CD4-positive, alpha-beta memory T cell (primary cell): ENCODE data around the gene MAGI1. TPM values are rescaled to one million over a fixed set of nuclear protein-coding genes. Genes with fewer than 3 reads are reported as not detected.

Source experiments
- CTCF ChIA-PET: fragments of 350-600 bp; sonication (Branson Sonifier 250); formaldehyde crosslinking; loops from one replicate; lab custom pipeline; 2021; ENCODE audit warnings: inconsistent platforms; ENCODE audit not compliant: partially characterized antibody; lab: Charles Lee
- POLR2A ChIA-PET: fragments of 350-600 bp; sonication (Branson Sonifier 250); formaldehyde crosslinking; loops from one replicate; lab custom pipeline; 2021; ENCODE audit not compliant: partially characterized antibody; lab: Charles Lee
- DNase-seq, 5 donors: peaks; one replicate each; pipeline versions ENCODE4 v3.0.0 to v3.0.0-alpha.2; 2020 to 2022; ENCODE audit warnings: mixed read lengths in 1 of 5
- H3K27ac ChIP-seq: one replicate; pipeline ENCODE4 v1.7.0; 2013; ENCODE audit warnings: low read depth, low read length
- H3K27me3 ChIP-seq: 2 replicates; pipeline ENCODE4 v1.7.0; 2013; ENCODE audit warnings: mild to moderate bottlenecking, low read length, moderate library complexity; ENCODE audit not compliant: insufficient read depth
- H3K36me3 ChIP-seq: 2 replicates; pipeline ENCODE4 v1.7.0; 2013; ENCODE audit warnings: mild to moderate bottlenecking, low read length, moderate library complexity; ENCODE audit not compliant: insufficient read depth
- H3K4me1 ChIP-seq: 2 replicates; pipeline ENCODE4 v1.7.0; 2013; ENCODE audit warnings: mild to moderate bottlenecking, low read length, moderate library complexity; ENCODE audit not compliant: insufficient read depth
- H3K4me3 ChIP-seq, 2 donors: one replicate each; pipeline ENCODE4 v1.7.0; 2013; ENCODE audit warnings: low read length in 2 of 2, mild to moderate bottlenecking in 1 of 2
- H3K9me3 ChIP-seq, 2 donors: one replicate each; pipeline ENCODE4 v1.7.0; 2013; ENCODE audit warnings: low read length in 2 of 2, control low read depth in 1 of 2; ENCODE audit not compliant: control insufficient read depth in 1 of 2
- H3K27ac Mint-ChIP-seq, 7 donors: one replicate each; pipeline ENCODE4 v1.8.0; 2020 to 2021; ENCODE audit warnings: mixed read lengths in 7 of 7, mild to moderate bottlenecking in 6 of 7, inconsistent platforms in 3 of 7, moderate library complexity in 3 of 7
- H3K27me3 Mint-ChIP-seq, 2 donors: one replicate each; pipeline ENCODE4 v1.8.0; 2020 to 2021; ENCODE audit warnings: mixed read lengths in 2 of 2
- H3K36me3 Mint-ChIP-seq, 2 donors: one replicate each; pipeline ENCODE4 v1.8.0; 2020 to 2021; ENCODE audit warnings: mixed read lengths in 2 of 2, inconsistent platforms in 1 of 2, mild to moderate bottlenecking in 1 of 2
- H3K4me1 Mint-ChIP-seq, 4 donors: one replicate each; pipeline ENCODE4 v1.8.0; 2020 to 2021; ENCODE audit warnings: mixed read lengths in 4 of 4, mild to moderate bottlenecking in 1 of 4
- H3K4me3 Mint-ChIP-seq, 8 donors: one replicate each; pipeline ENCODE4 v1.8.0; 2020 to 2021; ENCODE audit warnings: mixed read lengths in 8 of 8, mild to moderate bottlenecking in 7 of 8, moderate library complexity in 6 of 8, inconsistent platforms in 3 of 8
- H3K9me3 Mint-ChIP-seq, 8 donors: one replicate each; pipeline ENCODE4 v1.8.0; 2020 to 2021; ENCODE audit warnings: mixed read lengths in 8 of 8, mild to moderate bottlenecking in 5 of 8, inconsistent platforms in 3 of 8, moderate library complexity in 1 of 8
- intact Hi-C: fragments of 100-400 bp; cut with micrococcal nuclease; formaldehyde crosslinking; loops from one replicate; pipeline ENCODE4 v1.15.1; 2023
- polyA plus RNA-seq, 2 donors: library from polyadenylated mRNA; unstranded; fragments of 300-500 nt; fragmentation: Illumina TruSeq; gene quantifications; one replicate each; pipeline ENCODE4 v1.2.3, GENCODE V29; 2021
- total RNA-seq, 2 experiments: library from RNA; stranded (reverse); gene quantifications; one replicate each; pipeline ENCODE4 v1.2.3, GENCODE V29; 2021

Gene MAGI1
- under 1 TPM in 1 of 2 experiments, not detected in 1; 0.20 TPM for total RNA-seq
- polyA plus RNA-seq, result not detected

DNA sequence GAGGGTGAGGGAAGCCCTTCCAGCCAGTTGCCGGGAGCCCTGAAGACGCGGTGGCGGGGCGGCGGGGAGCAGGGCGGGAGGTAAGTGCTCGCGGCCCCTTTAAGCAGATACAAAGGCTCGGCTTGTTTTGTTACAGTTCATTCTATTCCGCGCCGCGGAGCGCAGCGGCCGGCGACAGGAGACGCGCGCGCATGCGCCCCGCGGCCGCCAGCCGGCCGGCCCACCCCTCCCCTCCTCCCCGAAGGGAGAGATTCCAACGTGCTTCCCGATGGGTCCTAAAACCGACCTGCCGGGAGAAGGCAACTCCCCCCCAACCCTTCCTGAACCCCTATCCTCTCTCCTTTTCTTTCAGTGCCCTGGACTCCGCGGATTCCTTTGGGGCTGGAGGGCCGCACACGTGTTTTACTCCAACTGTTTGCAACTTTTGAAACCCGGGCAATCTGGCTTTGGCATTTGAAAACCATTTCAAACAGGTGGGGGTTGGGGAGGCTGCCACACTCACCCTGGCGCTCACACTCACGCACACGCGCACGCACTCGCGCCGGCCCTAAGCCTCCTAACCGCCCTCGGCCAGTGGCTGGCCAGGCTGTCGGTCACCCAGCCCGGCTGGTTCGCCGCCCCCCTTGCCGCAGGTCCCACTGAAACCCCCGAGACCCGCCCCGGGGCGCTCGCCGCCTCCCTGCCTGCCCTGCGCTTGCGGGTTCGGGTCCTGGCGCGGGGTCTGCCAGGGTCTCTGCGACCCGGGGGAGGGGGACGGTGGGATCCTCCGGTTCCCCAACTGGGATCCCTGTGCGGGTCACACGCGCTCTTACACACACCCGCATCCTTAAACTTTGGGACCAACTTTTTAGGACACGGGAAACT, at the start of gene MAGI1:
MAGI1 (minus strand) TSS at position 193 of the 864 bp plus-strand sequence. CDS start 610 bp downstream, outside the sequence.
- Histone ChIP-seq H3K4me1 (no peaks in the 10 kb centered on the region), H3K4me3 (no peak within 1 kb of the TSS), H3K9me3 (no peaks in the 10 kb centered on the region), H3K36me3 (no peaks in the 10 kb centered on the region), H3K27ac (no peak within 1 kb of the TSS), H3K27me3 (no peaks in the 10 kb centered on the region)
- DNase-seq, result no peak
- POLR2A ChIA-PET, result no interaction called here
- Mint-ChIP-seq H3K4me3 (peak within 1 kb of the TSS; percentile 51 to 83 (median 73)), H3K27ac (no peak within 1 kb of the TSS), H3K27me3 (peaks cover 38 to 47% of the 10 kb centered on the region in 2 donors), H3K9me3 (no peaks in the 10 kb centered on the region), H3K36me3 (no peaks in the 10 kb centered on the region), H3K4me1 (peaks cover 4 to 19% (median 7%) of the 10 kb centered on the region in 4 donors)
- CTCF ChIA-PET, result no interaction called here
- intact Hi-C loops, result no loop called here

DNA sequence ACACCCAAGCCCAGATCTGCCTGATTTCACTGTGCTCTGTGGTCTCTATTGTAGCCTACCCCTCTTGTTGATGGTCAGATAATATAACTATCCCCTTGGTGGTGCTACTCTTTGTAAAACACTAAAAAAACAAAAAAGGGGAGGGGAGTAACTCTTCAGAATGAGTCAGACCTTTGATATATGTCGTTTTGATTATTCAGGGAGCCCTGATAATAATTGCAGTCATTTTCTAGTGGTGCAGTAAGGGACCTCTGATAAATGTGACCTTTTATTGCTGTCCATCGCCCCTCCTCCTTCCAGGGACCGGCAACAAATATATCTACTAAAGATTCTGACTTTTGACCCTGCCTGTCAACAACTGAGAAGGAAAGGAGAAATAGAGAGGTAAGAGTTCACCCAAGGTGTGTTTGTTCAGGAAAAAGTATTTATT, 45.1 kb upstream of the MAGI1 start:
- ChIA-PET CTCF (no interaction called here), POLR2A (no interaction called here)
- no peaks in the 10 kb centered on the region for H3K4me1 Mint-ChIP-seq
- H3K27me3 Mint-ChIP-seq, result peaks cover 2 to 3% of the 10 kb centered on the region in 2 donors
- no peaks in the 10 kb centered on the region for H3K9me3 Mint-ChIP-seq
- no peak overlapping the region for H3K4me3 Mint-ChIP-seq
- H3K27ac Mint-ChIP-seq, result no peak overlapping the region
- Histone ChIP-seq H3K4me3 (no peak overlapping the region), H3K9me3 (no peaks in the 10 kb centered on the region), H3K27me3 (no peaks in the 10 kb centered on the region), H3K4me1 (no peaks in the 10 kb centered on the region), H3K27ac (no peak overlapping the region), H3K36me3 (no peaks in the 10 kb centered on the region)
- no peak for DNase-seq
- intact Hi-C loops, result no loop called here
- no peaks in the 10 kb centered on the region for H3K36me3 Mint-ChIP-seq

DNA sequence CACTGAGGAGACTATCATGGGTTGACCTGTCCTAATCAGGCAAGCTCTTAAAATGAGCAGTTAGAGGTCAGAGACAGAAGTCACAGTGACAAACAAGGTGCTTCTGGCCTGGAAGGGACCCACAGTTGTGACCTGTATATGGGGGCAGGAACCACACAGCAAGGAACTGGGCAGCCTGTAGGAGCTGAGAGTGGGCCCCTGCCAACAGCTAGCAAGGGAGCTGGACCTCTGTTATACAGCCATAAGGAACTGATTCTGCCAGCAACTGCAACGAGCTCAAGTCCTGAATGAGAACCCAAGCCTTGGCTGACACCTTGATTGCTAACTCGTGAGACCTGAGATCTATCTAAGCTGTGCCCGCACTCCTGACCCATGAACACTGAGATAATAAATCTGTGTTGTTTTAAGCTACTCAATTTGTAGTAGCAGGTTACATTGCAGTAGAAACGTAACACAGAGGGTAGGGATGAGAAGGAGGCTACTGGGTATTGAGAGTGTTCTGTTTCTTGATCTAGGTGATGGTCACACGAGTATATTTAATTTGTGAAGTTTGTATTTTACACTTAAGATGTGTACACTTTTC, 44.5 kb upstream of the MAGI1 start:
- no peaks in the 10 kb centered on the region for H3K27me3 ChIP-seq
- H3K27ac Mint-ChIP-seq, result no peak overlapping the region
- H3K4me1 ChIP-seq, result no peaks in the 10 kb centered on the region
- no peaks in the 10 kb centered on the region for H3K4me1 Mint-ChIP-seq
- H3K4me3 Mint-ChIP-seq, result no peak overlapping the region
- no peaks in the 10 kb centered on the region for H3K36me3 ChIP-seq
- ChIA-PET CTCF (no interaction called here), POLR2A (no interaction called here)
- no peaks in the 10 kb centered on the region for H3K9me3 ChIP-seq
- H3K27ac ChIP-seq, result no peak overlapping the region
- peaks cover 2 to 3% of the 10 kb centered on the region in 2 donors for H3K27me3 Mint-ChIP-seq
- intact Hi-C loops, result no loop called here
- peaks cover 0 to under 1% (median 0%) of the 10 kb centered on the region in 8 donors for H3K9me3 Mint-ChIP-seq
- no peak overlapping the region for H3K4me3 ChIP-seq
- H3K36me3 Mint-ChIP-seq, result no peaks in the 10 kb centered on the region
- no peak for DNase-seq

DNA sequence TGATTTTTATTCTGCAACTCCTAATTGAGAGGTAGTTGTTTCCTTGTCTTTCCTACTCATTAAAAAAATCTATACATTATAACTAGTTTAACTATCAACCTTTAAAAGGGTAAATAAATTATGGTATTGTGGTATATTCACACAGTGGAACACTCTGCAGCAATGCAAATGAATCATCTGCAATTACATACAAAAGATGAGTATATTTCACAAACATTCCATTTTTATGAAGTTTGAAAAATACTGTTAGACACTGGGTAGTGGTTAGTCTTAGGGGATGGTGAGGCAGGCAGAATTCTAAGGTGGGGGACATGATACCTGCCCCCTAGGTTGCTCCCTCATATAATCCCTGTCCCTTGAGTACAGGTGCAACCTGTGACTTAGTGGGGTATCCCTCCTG, 44.0 kb upstream of the MAGI1 start:
- Histone ChIP-seq H3K27ac (no peak overlapping the region), H3K9me3 (no peaks in the 10 kb centered on the region), H3K36me3 (no peaks in the 10 kb centered on the region), H3K4me3 (no peak overlapping the region), H3K27me3 (no peaks in the 10 kb centered on the region), H3K4me1 (no peaks in the 10 kb centered on the region)
- ChIA-PET CTCF (no interaction called here), POLR2A (no interaction called here)
- Mint-ChIP-seq H3K27ac (no peak overlapping the region), H3K4me3 (no peak overlapping the region), H3K36me3 (no peaks in the 10 kb centered on the region), H3K4me1 (no peaks in the 10 kb centered on the region), H3K9me3 (peaks cover 0 to 6% (median 0%) of the 10 kb centered on the region in 8 donors), H3K27me3 (peaks cover 2 to 3% of the 10 kb centered on the region in 2 donors)
- DNase-seq, result no peak
- intact Hi-C loops, result no loop called here

DNA sequence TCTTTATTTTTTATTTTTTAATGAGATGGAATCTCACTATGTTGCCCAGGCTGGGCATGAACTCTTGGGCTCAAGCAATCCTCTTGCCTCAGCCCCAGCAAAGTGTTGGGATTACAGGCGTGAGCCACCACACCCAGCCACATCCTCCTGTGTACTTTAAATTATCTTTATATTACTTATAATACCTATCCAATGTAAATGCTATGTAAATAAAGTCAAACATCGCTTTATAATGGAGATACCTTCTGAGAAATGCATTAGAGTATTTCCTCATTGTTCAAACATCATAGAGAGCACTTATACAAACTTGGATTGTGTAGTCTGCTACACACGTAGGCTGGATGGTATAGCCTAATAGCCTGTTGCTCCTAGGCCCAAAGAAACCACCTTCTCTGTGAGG, 41.4 kb upstream of the MAGI1 start:
- peaks cover 0 to 3% of the 10 kb centered on the region in 2 donors for H3K27me3 Mint-ChIP-seq
- H3K9me3 Mint-ChIP-seq, result peaks cover 0 to 12% (median 0%) of the 10 kb centered on the region in 8 donors
- Histone ChIP-seq H3K36me3 (no peaks in the 10 kb centered on the region), H3K4me1 (no peaks in the 10 kb centered on the region), H3K27me3 (no peaks in the 10 kb centered on the region), H3K4me3 (no peak overlapping the region), H3K27ac (no peak overlapping the region), H3K9me3 (no peaks in the 10 kb centered on the region)
- no peaks in the 10 kb centered on the region for H3K4me1 Mint-ChIP-seq
- no peak for DNase-seq
- no peak overlapping the region for H3K27ac Mint-ChIP-seq
- intact Hi-C loops, result no loop called here
- ChIA-PET POLR2A (no interaction called here), CTCF (no interaction called here)
- no peak overlapping the region for H3K4me3 Mint-ChIP-seq
- H3K36me3 Mint-ChIP-seq, result no peaks in the 10 kb centered on the region

DNA sequence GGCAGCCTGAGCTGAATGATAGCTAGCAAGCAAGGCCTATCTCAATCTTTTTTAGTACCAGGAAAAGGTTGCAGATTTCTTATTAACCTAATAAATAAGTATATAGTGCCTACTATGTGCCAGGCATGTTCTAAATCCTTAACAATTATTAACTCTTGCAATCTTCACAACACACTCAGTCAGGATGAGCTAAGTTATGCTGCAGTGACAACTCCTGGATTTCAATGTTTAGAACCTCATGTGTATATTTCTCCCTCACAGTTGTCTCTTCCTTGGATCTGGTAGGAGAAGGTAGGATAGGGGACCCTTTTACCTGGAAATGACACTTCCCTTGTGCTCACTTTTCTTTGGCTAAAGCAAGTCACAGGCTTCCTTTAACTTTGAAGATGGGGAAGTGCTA, 39.3 kb upstream of the MAGI1 start:
- Mint-ChIP-seq H3K9me3 (peaks cover 0 to 12% (median 0%) of the 10 kb centered on the region in 8 donors), H3K4me1 (no peaks in the 10 kb centered on the region), H3K27ac (no peak overlapping the region), H3K27me3 (peaks cover 2 to 3% of the 10 kb centered on the region in 2 donors), H3K36me3 (no peaks in the 10 kb centered on the region), H3K4me3 (no peak overlapping the region)
- Histone ChIP-seq H3K4me1 (no peaks in the 10 kb centered on the region), H3K27ac (no peak overlapping the region), H3K27me3 (no peaks in the 10 kb centered on the region), H3K4me3 (no peak overlapping the region), H3K9me3 (no peaks in the 10 kb centered on the region), H3K36me3 (no peaks in the 10 kb centered on the region)
- CTCF ChIA-PET, result no interaction called here
- POLR2A ChIA-PET, result no interaction called here
- no peak for DNase-seq
- intact Hi-C loops, result no loop called here

DNA sequence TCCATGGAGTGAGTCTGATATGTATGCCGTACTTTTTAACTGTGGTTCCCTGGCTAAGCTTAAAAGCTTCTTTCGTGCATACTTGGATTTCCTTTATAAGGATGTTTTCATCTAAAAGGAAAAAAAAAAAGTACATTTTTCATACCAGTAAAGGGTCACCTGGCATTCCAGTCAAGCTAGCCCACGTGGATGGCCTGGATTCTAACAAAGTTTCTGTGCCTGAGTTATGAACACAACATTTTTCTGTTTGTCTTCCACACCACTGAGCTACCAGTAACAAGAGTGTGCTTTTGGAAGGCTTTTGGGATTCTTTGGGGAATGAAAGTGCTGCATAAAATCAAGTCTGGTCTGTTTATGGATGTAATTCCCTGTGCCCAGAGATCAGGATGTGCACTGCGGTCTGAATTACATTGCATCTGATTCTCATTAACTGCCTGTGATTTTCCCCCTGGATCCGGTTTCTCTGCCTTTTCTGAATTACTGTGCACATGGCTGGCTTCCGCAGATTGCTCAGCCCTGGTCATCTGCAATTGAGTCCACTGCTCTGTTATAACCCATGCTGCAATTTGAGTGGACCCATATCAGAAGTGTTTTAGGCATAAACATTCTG, 38.2 kb upstream of the MAGI1 start:
- ChIA-PET CTCF (no interaction called here), POLR2A (no interaction called here)
- Mint-ChIP-seq H3K36me3 (no peaks in the 10 kb centered on the region), H3K27me3 (peaks cover 2 to 3% of the 10 kb centered on the region in 2 donors), H3K4me1 (no peaks in the 10 kb centered on the region), H3K27ac (no peak overlapping the region), H3K9me3 (peaks cover 0 to 12% (median under 1%) of the 10 kb centered on the region in 8 donors), H3K4me3 (no peak overlapping the region)
- intact Hi-C loops, result no loop called here
- no peaks in the 10 kb centered on the region for H3K4me1 ChIP-seq
- no peaks in the 10 kb centered on the region for H3K9me3 ChIP-seq
- H3K27ac ChIP-seq, result no peak overlapping the region
- H3K27me3 ChIP-seq, result no peaks in the 10 kb centered on the region
- no peaks in the 10 kb centered on the region for H3K36me3 ChIP-seq
- no peak overlapping the region for H3K4me3 ChIP-seq
- no peak for DNase-seq
